H1 (cell line): ENCODE measurements around the gene EIF4E1B. TPM values are rescaled to one million over a fixed set of nuclear protein-coding genes. Genes with fewer than 3 reads are reported as not detected.

Source experiments
- BACH1 ChIP-seq: IDR thresholded peaks from 2 replicates; pipeline ENCODE4 v1.6.1; 2012; ENCODE audit warnings: low read length, improper control_type of control experiment
- CHD7 ChIP-seq: fragments of 300-600 bp; sonication (generic); IDR thresholded peaks from 2 replicates; pipeline ENCODE4 v1.7.1; 2012; ENCODE audit warnings: low read length, moderate library complexity, mild to moderate bottlenecking, inconsistent platforms; ENCODE audit not compliant: insufficient replicate concordance
- EGR1 ChIP-seq: IDR thresholded peaks from 2 replicates; pipeline ENCODE4 v1.6.1; 2011; ENCODE audit warnings: low read depth, low read length, borderline replicate concordance
- EP300 ChIP-seq, 2 experiments: IDR thresholded peaks; 1 replicate in 1 of 2; 2 replicates in 1 of 2; pipeline ENCODE4 v1.6.1; 2011 to 2012; ENCODE audit warnings: low read depth in 2 of 2, low read length in 2 of 2, mild to moderate bottlenecking in 2 of 2, borderline replicate concordance in 1 of 2, inconsistent platforms in 1 of 2, moderate library complexity in 1 of 2
- GTF2F1 ChIP-seq: IDR thresholded peaks from 2 replicates; pipeline ENCODE4 v1.6.1; 2012; ENCODE audit warnings: low read depth, low read length, improper control_type of control experiment, borderline replicate concordance
- PHF8 ChIP-seq: fragments of 200-600 bp; sonication (generic); conservative IDR thresholded peaks from 2 replicates; pipeline ENCODE4 v1.7.1; 2012; ENCODE audit warnings: low read depth, mild to moderate bottlenecking, inconsistent platforms, low read length, moderate library complexity
- SAP30 ChIP-seq: fragments of 300-600 bp; sonication (generic); IDR thresholded peaks from 2 replicates; pipeline ENCODE4 v1.7.1; 2012; ENCODE audit warnings: low read length, moderate library complexity, mild to moderate bottlenecking, inconsistent platforms; ENCODE audit not compliant: insufficient read depth, insufficient replicate concordance
- SIRT6 ChIP-seq: IDR thresholded peaks from one replicate; pipeline ENCODE4 v1.7.1; 2012; ENCODE audit warnings: low read length, inconsistent platforms
- polyA plus RNA-seq, 7 experiments: library from polyadenylated mRNA; depleted of rRNA in 3 of 7; stranded (reverse) in 5 of 7; unstranded in 2 of 7; fragments of >200 nt in 5 of 7; fragments of 200-250 nt in 2 of 7; gene quantifications; 1 replicate in 5 of 7; 2 replicates in 1 of 7; 4 replicates in 1 of 7; pipeline versions ENCODE4 v1.2.1 to v1.2.3, GENCODE V29; 2011 to 2013; ENCODE audit warnings: missing spikeins in 2 of 7, mixed read lengths in 2 of 7
- total RNA-seq: library from RNA; stranded (reverse); fragmentation: NEBNext Ultra II Directional; extraction: Animal tissue kit (Norgen Biotek cat#: 25700); gene quantifications from 2 replicates; pipeline ENCODE4 v1.2.1, GENCODE V29; 2021
- TF ChIP-seq, protein P1 (sequence below): IDR thresholded peaks from 2 replicates; pipeline ENCODE4 v1.6.1; 2011; ENCODE audit warnings: low read length, improper control_type of control experiment
- TF ChIP-seq, protein P2 (sequence below): IDR thresholded peaks from 2 replicates; pipeline ENCODE4 v1.6.1; 2011; ENCODE audit warnings: low read depth, mild to moderate bottlenecking, low read length; ENCODE audit not compliant: insufficient read depth

The EIF4E1B gene
- total and polyA plus RNA-seq, 2 of the 8 experiments (the other 6 are each of a cell fraction or from before 2014, with no cell fraction given): 0.97 to 1.3 TPM

GRCh38 chr5:176654856-176655255, 24.4 kb downstream of the EIF4E1B start (continued):
- TF ChIP-seq CHD7: no peak
- TF ChIP-seq, protein P1, sequence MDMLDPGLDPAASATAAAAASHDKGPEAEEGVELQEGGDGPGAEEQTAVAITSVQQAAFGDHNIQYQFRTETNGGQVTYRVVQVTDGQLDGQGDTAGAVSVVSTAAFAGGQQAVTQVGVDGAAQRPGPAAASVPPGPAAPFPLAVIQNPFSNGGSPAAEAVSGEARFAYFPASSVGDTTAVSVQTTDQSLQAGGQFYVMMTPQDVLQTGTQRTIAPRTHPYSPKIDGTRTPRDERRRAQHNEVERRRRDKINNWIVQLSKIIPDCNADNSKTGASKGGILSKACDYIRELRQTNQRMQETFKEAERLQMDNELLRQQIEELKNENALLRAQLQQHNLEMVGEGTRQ: no peak
- no peak for TF ChIP-seq GTF2F1
- TF ChIP-seq SIRT6: no peak
- no peak for TF ChIP-seq EP300 (IDR thresholded peaks at IDR 0.05; ENCODE audit: borderline replicate concordance in 1 of 2, low read depth in 2 of 2, low read length in 2 of 2)
- no peak for TF ChIP-seq SAP30
- no peak for TF ChIP-seq EGR1
- no peak for TF ChIP-seq BACH1
- TF ChIP-seq, protein P2, sequence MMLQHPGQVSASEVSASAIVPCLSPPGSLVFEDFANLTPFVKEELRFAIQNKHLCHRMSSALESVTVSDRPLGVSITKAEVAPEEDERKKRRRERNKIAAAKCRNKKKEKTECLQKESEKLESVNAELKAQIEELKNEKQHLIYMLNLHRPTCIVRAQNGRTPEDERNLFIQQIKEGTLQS: no peak
- TF ChIP-seq PHF8: no peak
